Measurements from ENCODE around the gene DAGLA. TPM values are rescaled to one million over a fixed set of nuclear protein-coding genes. Genes with fewer than 3 reads are reported as not detected.

DAGLA gene
- total and polyA plus RNA-seq, 2 of the 13 experiments (the other 11 are each of a cell fraction or from before 2014, with no cell fraction given) = 2.6 to 3.9 TPM

DNA sequence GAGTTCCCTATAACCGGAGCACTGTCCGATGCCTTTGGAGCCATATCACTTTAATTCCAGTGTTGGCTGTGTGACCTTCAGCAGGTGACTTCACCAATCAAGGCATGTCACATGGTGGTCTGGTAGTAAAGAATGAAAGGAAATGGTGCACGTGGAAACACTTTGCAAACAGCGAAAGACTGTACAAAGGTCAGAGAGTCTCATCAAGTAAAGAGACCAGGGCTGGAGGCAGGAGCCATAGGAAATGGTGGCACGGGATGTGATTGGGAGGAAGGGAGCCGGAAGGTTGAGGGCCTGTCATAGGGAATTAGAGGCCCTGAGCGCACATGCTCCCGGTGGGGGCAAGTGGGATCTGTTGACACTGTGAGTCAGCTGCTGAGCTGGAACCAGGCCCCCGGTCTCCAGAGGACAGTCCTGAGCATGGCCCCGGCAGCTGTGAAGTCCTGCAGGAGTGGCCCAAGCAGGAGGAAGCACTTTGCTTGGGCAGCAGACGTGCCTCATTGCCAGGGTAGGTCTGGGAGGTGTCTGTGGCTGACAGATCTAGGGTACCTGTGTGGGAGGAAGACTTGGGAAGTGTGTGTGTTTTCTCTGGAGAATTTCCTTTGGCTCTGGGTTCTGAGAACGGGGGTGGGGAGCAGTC is 2.0 kb downstream of the DAGLA start (continued):
- no peak for TF ChIP-seq PAF1 (CRISPR knock-in tag; IDR thresholded peaks at IDR 0.05)
- TF ChIP-seq, protein P1, sequence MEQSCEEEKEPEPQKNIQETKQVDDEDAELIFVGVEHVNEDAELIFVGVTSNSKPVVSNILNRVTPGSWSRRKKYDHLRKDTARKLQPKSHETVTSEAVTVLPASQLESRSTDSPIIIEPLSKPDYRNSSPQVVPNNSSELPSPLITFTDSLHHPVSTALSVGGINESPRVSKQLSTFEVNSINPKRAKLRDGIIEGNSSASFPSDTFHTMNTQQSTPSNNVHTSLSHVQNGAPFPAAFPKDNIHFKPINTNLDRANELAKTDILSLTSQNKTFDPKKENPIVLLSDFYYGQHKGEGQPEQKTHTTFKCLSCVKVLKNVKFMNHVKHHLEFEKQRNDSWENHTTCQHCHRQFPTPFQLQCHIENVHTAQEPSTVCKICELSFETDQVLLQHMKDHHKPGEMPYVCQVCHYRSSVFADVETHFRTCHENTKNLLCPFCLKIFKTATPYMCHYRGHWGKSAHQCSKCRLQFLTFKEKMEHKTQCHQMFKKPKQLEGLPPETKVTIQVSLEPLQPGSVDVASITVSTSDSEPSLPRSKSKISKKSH (CRISPR knock-in tag; IDR thresholded peaks at IDR 0.05; ENCODE audit: borderline replicate concordance) = peak; percentile 58; the same call in 1 of the 2 replicates
- TF ChIP-seq PHF20 (CRISPR knock-in tag; IDR thresholded peaks at IDR 0.05) = no peak
- no peak for TF ChIP-seq RFX3 (CRISPR knock-in tag; IDR thresholded peaks at IDR 0.05)
- no peak for TF ChIP-seq ZNF143 (CRISPR knock-in tag; IDR thresholded peaks at IDR 0.05)
- TF ChIP-seq, protein P2, sequence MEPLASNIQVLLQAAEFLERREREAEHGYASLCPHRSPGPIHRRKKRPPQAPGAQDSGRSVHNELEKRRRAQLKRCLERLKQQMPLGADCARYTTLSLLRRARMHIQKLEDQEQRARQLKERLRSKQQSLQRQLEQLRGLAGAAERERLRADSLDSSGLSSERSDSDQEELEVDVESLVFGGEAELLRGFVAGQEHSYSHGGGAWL (CRISPR knock-in tag; IDR thresholded peaks at IDR 0.05) = peak; percentile 91
- no peak for TF ChIP-seq ATAD3A (CRISPR knock-in tag; IDR thresholded peaks at IDR 0.05)
- peak; percentile 47; the same call in 1 of the 2 replicates for TF ChIP-seq RAD21 (CRISPR knock-in tag; IDR thresholded peaks at IDR 0.05)
- TF ChIP-seq, protein P3, sequence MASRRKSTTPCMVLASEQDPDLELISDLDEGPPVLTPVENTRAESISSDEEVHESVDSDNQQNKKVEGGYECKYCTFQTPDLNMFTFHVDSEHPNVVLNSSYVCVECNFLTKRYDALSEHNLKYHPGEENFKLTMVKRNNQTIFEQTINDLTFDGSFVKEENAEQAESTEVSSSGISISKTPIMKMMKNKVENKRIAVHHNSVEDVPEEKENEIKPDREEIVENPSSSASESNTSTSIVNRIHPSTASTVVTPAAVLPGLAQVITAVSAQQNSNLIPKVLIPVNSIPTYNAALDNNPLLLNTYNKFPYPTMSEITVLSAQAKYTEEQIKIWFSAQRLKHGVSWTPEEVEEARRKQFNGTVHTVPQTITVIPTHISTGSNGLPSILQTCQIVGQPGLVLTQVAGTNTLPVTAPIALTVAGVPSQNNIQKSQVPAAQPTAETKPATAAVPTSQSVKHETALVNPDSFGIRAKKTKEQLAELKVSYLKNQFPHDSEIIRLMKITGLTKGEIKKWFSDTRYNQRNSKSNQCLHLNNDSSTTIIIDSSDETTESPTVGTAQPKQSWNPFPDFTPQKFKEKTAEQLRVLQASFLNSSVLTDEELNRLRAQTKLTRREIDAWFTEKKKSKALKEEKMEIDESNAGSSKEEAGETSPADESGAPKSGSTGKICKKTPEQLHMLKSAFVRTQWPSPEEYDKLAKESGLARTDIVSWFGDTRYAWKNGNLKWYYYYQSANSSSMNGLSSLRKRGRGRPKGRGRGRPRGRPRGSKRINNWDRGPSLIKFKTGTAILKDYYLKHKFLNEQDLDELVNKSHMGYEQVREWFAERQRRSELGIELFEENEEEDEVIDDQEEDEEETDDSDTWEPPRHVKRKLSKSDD (CRISPR knock-in tag; IDR thresholded peaks at IDR 0.05; ENCODE audit: low read depth) = no peak
- TF ChIP-seq NCOR1 (IDR thresholded peaks at IDR 0.05; ENCODE audit: borderline replicate concordance, low read length) = peak; percentile 57; the same call in 1 of the 2 replicates
- TF ChIP-seq, protein P4, sequence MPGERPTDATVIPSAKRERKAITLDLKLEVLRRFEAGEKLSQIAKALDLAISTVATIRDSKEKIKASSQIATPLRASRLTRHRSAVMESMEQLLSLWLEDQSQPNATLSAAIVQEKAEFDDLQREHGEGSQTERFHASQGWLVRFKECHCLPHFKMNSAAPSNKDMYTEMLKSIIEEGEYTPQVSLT (CRISPR knock-in tag; IDR thresholded peaks at IDR 0.05; ENCODE audit: borderline replicate concordance, low read depth) = peak; percentile 2; the same call in 1 of the 2 replicates
- no peak for TF ChIP-seq HNRNPUL1 (IDR thresholded peaks at IDR 0.05; ENCODE audit: low read depth, low read length)
- TF ChIP-seq ZSCAN12 (CRISPR knock-in tag; IDR thresholded peaks at IDR 0.05) = peak; percentile 81; the same call in 1 of the 2 replicates
- TF ChIP-seq WIZ (CRISPR knock-in tag; IDR thresholded peaks at IDR 0.05) = no peak
- TF ChIP-seq TSC22D2 (CRISPR knock-in tag; IDR thresholded peaks at IDR 0.05; ENCODE audit: borderline replicate concordance) = no peak
- TF ChIP-seq RFXAP (CRISPR knock-in tag; IDR thresholded peaks at IDR 0.05; ENCODE audit: borderline replicate concordance) = no peak
- TF ChIP-seq ZNF615 (CRISPR knock-in tag; IDR thresholded peaks at IDR 0.05; ENCODE audit: borderline replicate concordance) = no peak
- TF ChIP-seq, protein P5, sequence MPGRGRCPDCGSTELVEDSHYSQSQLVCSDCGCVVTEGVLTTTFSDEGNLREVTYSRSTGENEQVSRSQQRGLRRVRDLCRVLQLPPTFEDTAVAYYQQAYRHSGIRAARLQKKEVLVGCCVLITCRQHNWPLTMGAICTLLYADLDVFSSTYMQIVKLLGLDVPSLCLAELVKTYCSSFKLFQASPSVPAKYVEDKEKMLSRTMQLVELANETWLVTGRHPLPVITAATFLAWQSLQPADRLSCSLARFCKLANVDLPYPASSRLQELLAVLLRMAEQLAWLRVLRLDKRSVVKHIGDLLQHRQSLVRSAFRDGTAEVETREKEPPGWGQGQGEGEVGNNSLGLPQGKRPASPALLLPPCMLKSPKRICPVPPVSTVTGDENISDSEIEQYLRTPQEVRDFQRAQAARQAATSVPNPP (CRISPR knock-in tag; IDR thresholded peaks at IDR 0.05) = peak; percentile 73; the same call in 1 of the 2 replicates
